CD4-positive, alpha-beta T cell treated with Interleukin-4 for 1 hour (primary cell): ENCODE measurements around the gene TST.
A peak's percentile ranks its signal among the peaks of the same experiment; 100 is the strongest.

Experiments
- DNase-seq, 2 donors: peaks; one replicate each; pipeline ENCODE4 v3.0.0-alpha.2; 2020 to 2022

Gene TST

GRCh38 chr22:37019309-37020191 is at the start of gene TST, which contains the start of gene MPST:
Gene TST, minus strand, starts transcription at chr22:37019447. Its CDS starts 715 bp downstream, at chr22:37018732.
Gene MPST, plus strand, starts transcription at chr22:37019742. Its CDS starts 95 bp downstream, at chr22:37019837.
- DNase-seq: peak; percentile 36 to 41

GRCh38 chr22:37068859-37069258 is 49.6 kb upstream of the TST start:
- DNase-seq: no peak

GRCh38 chr22:37067428-37067827 is 48.2 kb upstream of the TST start:
- no peak for DNase-seq

- DNase-seq: no peak
Measured at GRCh38 chr22:37065961-37066360, 46.7 kb upstream of the TST start.

GRCh38 chr22:37065180-37065579 is 45.9 kb upstream of the TST start:
- no peak for DNase-seq

- DNase-seq: no peak
Measured at GRCh38 chr22:37064553-37064952, 45.3 kb upstream of the TST start.

- no peak for DNase-seq
Measured at GRCh38 chr22:37063431-37064420, 44.5 kb upstream of the TST start.

- DNase-seq: no peak
Measured at GRCh38 chr22:37062702-37063381, 43.6 kb upstream of the TST start.

GRCh38 chr22:37062376-37062675 is 43.1 kb upstream of the TST start:
- no peak for DNase-seq

GRCh38 chr22:37061611-37062375 is 42.5 kb upstream of the TST start:
- no peak for DNase-seq

GRCh38 chr22:37060801-37061610 is 41.8 kb upstream of the TST start:
- no peak for DNase-seq

GRCh38 chr22:37059876-37060449 is 40.7 kb upstream of the TST start:
- no peak for DNase-seq

- DNase-seq: no peak
Measured at GRCh38 chr22:37058917-37059701, 39.9 kb upstream of the TST start.

- no peak for DNase-seq
Measured at GRCh38 chr22:37057796-37058510, 38.7 kb upstream of the TST start.

GRCh38 chr22:37057226-37057625 is 38.0 kb upstream of the TST start:
- no peak for DNase-seq

GRCh38 chr22:37056246-37056645 is 37.0 kb upstream of the TST start:
- DNase-seq: no peak

GRCh38 chr22:37054600-37055365 is 35.5 kb upstream of the TST start:
- DNase-seq: no peak

- no peak for DNase-seq
Measured at GRCh38 chr22:37054056-37054395, 34.8 kb upstream of the TST start.
